ENCODE measurements around the gene MXD4. TPM values are rescaled to one million over a fixed set of nuclear protein-coding genes. Genes with fewer than 3 reads are reported as not detected.

MXD4 gene
- total and polyA plus RNA-seq, 2 donors (not counting 1 experiment from before 2014, with no cell fraction given), result 67.3 to 75.3 TPM

DNA sequence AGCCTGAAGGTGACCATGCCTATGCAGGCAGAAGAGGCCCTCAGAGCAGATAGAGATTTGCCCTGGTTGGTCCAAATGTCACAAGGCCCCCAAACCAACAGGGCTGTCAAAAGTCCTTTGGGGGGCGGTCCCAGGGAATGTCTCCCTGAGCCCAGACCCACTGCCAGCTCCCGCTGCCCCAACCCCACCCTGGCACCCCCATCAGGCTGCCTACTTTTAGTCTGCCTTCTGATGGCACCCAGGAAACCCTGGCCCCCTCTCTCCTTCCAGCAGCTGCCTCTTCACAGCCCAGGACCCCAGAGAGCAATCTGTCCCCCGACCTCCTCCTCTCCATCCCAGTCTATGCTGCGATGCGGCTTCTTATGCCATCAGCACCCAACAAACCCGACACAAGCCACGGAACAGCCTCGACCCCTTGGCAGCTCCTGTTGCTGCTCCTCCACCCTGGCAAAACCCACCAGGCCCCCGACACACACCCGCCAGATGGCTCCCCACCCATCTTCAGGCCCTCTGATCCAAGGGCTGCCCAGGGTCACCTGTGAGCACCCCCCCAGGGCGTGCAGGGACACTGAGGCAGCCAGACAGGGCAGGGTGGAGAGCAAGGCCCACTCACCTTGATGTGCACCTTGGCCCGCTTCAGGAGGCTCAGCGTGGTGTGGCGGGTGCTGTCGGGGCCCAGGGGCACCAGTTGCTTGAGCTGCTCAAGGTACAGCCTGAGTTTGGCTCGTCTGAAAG is 9.9 kb downstream of the MXD4 start:
- Histone ChIP-seq H4K20me1 (ENCODE audit: control insufficient read depth, insufficient read depth, low read length, poor library complexity, severe bottlenecking) (peaks cover 64% of the 10 kb centered on the region), H3K9ac (ENCODE audit: low read length) (no peak overlapping the region), H2AFZ (ENCODE audit: insufficient read depth, low read depth, low read length, poor library complexity, severe bottlenecking) (no peak overlapping the region), H3K4me1 (ENCODE audit: control insufficient read depth in 2 of 2, insufficient read depth in 2 of 2, low read length in 2 of 2) (no peaks in the 10 kb centered on the region), H3K36me3 (replicated peaks in 1 of 2; ENCODE audit: control extremely low read depth in 1 of 2, control insufficient read depth in 1 of 2, extremely low read depth in 1 of 2, insufficient read depth in 2 of 2, low read length in 1 of 2) (peaks cover 0 to 65% of the 10 kb centered on the region in 2 experiments), H3K9me3 (ENCODE audit: control extremely low read depth in 1 of 3, control insufficient read depth in 2 of 3, insufficient read depth in 1 of 3, low read length in 2 of 3) (no peaks in the 10 kb centered on the region), H3K79me2 (ENCODE audit: control insufficient read depth, insufficient read depth, low read length) (peaks cover 13% of the 10 kb centered on the region), H3K27ac (ENCODE audit: low read length in 2 of 2) (no peak overlapping the region), H3K4me2 (replicated peaks; ENCODE audit: low read depth, low read length, poor library complexity, severe bottlenecking) (no peak overlapping the region), H3K4me3 (ENCODE audit: control extremely low read depth in 1 of 5, extremely low read depth in 1 of 5, insufficient read depth in 1 of 5, low read depth in 2 of 5, low read length in 4 of 5) (no peak overlapping the region), H3K27me3 (replicated peaks in 1 of 4; ENCODE audit: control extremely low read depth in 1 of 4, control insufficient read depth in 3 of 4, insufficient read depth in 4 of 4, low read length in 3 of 4) (no peaks in the 10 kb centered on the region)
- H3K27ac Mint-ChIP-seq, result no peak overlapping the region
- TF ChIP-seq EZH2 (IDR thresholded peaks at IDR 0.05; ENCODE audit: borderline replicate concordance, insufficient read depth, low read depth, low read length, poor library complexity, severe bottlenecking), result no peak
- TF ChIP-seq, protein P1, sequence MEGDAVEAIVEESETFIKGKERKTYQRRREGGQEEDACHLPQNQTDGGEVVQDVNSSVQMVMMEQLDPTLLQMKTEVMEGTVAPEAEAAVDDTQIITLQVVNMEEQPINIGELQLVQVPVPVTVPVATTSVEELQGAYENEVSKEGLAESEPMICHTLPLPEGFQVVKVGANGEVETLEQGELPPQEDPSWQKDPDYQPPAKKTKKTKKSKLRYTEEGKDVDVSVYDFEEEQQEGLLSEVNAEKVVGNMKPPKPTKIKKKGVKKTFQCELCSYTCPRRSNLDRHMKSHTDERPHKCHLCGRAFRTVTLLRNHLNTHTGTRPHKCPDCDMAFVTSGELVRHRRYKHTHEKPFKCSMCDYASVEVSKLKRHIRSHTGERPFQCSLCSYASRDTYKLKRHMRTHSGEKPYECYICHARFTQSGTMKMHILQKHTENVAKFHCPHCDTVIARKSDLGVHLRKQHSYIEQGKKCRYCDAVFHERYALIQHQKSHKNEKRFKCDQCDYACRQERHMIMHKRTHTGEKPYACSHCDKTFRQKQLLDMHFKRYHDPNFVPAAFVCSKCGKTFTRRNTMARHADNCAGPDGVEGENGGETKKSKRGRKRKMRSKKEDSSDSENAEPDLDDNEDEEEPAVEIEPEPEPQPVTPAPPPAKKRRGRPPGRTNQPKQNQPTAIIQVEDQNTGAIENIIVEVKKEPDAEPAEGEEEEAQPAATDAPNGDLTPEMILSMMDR (IDR thresholded peaks at IDR 0.05), result no peak
- no peak overlapping the region for H3K4me3 Mint-ChIP-seq
- no peaks in the 10 kb centered on the region for H3K9me3 Mint-ChIP-seq (ENCODE audit: insufficient read depth)
- 95% methylated on average over 15 of the region's 16 CpGs for WGBS (ENCODE audit: insufficient coverage)
- peaks cover 3% of the 10 kb centered on the region for H3K4me1 Mint-ChIP-seq
- CTCF ChIA-PET, result no interaction called here
- DNase-seq (no peak), ATAC-seq (ENCODE audit: low read depth) (no peak)
- no peaks in the 10 kb centered on the region for H3K27me3 Mint-ChIP-seq
- intact Hi-C loops (cut with micrococcal nuclease), result no loop called here
- POLR2A ChIA-PET, result no interaction called here

DNA sequence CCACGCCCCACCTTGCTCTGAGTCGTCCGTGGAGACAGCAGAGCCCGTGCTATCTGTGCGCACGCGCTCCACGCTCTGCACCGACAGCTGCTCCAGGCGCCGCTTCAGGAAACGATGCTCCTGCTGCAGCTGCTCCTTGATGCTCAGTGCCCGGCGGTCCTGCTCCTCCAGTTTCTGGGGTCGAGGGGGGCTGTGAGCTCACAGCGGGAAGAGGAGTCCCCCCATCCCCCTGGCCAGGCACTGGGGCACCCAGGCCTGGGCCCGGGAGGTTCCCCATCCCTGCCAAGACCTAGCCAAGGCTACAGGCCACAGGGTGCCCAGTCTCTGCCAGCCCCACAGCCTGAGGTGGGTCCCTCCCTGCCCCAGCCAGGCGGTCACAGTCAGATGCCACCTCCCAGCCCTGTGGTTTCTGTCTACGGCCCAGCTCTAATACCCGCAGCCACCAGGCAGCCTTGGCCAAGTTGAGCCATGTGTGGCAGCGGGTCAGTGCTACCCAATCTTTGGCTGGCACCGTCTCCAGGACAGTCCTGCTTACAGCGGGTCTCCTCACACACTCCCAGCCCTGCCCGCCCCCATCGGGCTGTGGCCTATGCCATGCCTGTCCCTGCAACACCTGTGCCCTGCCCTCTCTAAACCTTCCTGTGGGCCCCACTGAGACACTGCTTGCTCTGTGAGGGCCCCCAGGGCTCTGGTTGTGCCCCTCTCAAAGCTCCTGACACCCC is 10.7 kb downstream of the MXD4 start:
- ATAC-seq (ENCODE audit: low read depth) (no peak), DNase-seq (peak; percentile 6)
- ChIA-PET CTCF (no interaction called here), POLR2A (no interaction called here)
- no peaks in the 10 kb centered on the region for H3K9me3 Mint-ChIP-seq (ENCODE audit: insufficient read depth)
- Histone ChIP-seq H3K9me3 (ENCODE audit: control extremely low read depth in 1 of 3, control insufficient read depth in 2 of 3, insufficient read depth in 1 of 3, low read length in 2 of 3) (no peaks in the 10 kb centered on the region), H3K4me3 (ENCODE audit: control extremely low read depth in 1 of 5, extremely low read depth in 1 of 5, insufficient read depth in 1 of 5, low read depth in 2 of 5, low read length in 4 of 5) (no peak overlapping the region), H3K27me3 (replicated peaks in 1 of 4; ENCODE audit: control extremely low read depth in 1 of 4, control insufficient read depth in 3 of 4, insufficient read depth in 4 of 4, low read length in 3 of 4) (no peaks in the 10 kb centered on the region), H3K27ac (ENCODE audit: low read length in 2 of 2) (no peak overlapping the region), H3K4me2 (replicated peaks; ENCODE audit: low read depth, low read length, poor library complexity, severe bottlenecking) (no peak overlapping the region), H3K4me1 (ENCODE audit: control insufficient read depth in 2 of 2, insufficient read depth in 2 of 2, low read length in 2 of 2) (no peaks in the 10 kb centered on the region), H3K36me3 (replicated peaks in 1 of 2; ENCODE audit: control extremely low read depth in 1 of 2, control insufficient read depth in 1 of 2, extremely low read depth in 1 of 2, insufficient read depth in 2 of 2, low read length in 1 of 2) (peaks cover 0 to 64% of the 10 kb centered on the region in 2 experiments), H2AFZ (ENCODE audit: insufficient read depth, low read depth, low read length, poor library complexity, severe bottlenecking) (no peak overlapping the region), H3K9ac (ENCODE audit: low read length) (no peak overlapping the region), H3K79me2 (ENCODE audit: control insufficient read depth, insufficient read depth, low read length) (peaks cover 6% of the 10 kb centered on the region), H4K20me1 (ENCODE audit: control insufficient read depth, insufficient read depth, low read length, poor library complexity, severe bottlenecking) (peaks cover 57% of the 10 kb centered on the region)
- H3K27ac Mint-ChIP-seq, result no peak overlapping the region
- no peaks in the 10 kb centered on the region for H3K27me3 Mint-ChIP-seq
- intact Hi-C loops (cut with micrococcal nuclease), result no loop called here
- no peak for TF ChIP-seq EZH2 (IDR thresholded peaks at IDR 0.05; ENCODE audit: borderline replicate concordance, insufficient read depth, low read depth, low read length, poor library complexity, severe bottlenecking)
- TF ChIP-seq, protein P1 (IDR thresholded peaks at IDR 0.05), result no peak
- no peaks in the 10 kb centered on the region for H3K4me1 Mint-ChIP-seq
- H3K4me3 Mint-ChIP-seq, result no peak overlapping the region
- WGBS (ENCODE audit: insufficient coverage), result 97% methylated on average over 25 of the region's 25 CpGs

Measured in B cell (primary cell).